Panc1 (cell line): ENCODE data around the gene RRAS.
A peak's percentile ranks its signal among the peaks of the same experiment; 100 is the strongest.

Source experiments
- POLR2AphosphoS5 ChIP-seq: IDR thresholded peaks from 2 replicates; pipeline ENCODE4 v1.6.1; 2012; ENCODE audit warnings: mild to moderate bottlenecking, low read depth, low read length, moderate library complexity
- TCF7L2 ChIP-seq: IDR thresholded peaks from 2 replicates; pipeline ENCODE4 v1.6.1; 2011; ENCODE audit warnings: mild to moderate bottlenecking, low read depth, low read length, inconsistent platforms
- TF ChIP-seq, protein P1 (sequence below): fragments of 450-650 bp; IDR thresholded peaks from 2 replicates; pipeline ENCODE4 v1.5.1; 2017; ENCODE audit warnings: mild to moderate bottlenecking
- TF ChIP-seq, protein P2 (sequence below), 2 experiments: IDR thresholded peaks; 2 replicates each; pipeline ENCODE4 v1.6.1; 2011 to 2012; ENCODE audit warnings: low read depth in 2 of 2, control low read depth in 1 of 2, low read length in 1 of 2, mild to moderate bottlenecking in 1 of 2, moderate library complexity in 1 of 2; ENCODE audit not compliant: insufficient read depth in 1 of 2

DNA sequence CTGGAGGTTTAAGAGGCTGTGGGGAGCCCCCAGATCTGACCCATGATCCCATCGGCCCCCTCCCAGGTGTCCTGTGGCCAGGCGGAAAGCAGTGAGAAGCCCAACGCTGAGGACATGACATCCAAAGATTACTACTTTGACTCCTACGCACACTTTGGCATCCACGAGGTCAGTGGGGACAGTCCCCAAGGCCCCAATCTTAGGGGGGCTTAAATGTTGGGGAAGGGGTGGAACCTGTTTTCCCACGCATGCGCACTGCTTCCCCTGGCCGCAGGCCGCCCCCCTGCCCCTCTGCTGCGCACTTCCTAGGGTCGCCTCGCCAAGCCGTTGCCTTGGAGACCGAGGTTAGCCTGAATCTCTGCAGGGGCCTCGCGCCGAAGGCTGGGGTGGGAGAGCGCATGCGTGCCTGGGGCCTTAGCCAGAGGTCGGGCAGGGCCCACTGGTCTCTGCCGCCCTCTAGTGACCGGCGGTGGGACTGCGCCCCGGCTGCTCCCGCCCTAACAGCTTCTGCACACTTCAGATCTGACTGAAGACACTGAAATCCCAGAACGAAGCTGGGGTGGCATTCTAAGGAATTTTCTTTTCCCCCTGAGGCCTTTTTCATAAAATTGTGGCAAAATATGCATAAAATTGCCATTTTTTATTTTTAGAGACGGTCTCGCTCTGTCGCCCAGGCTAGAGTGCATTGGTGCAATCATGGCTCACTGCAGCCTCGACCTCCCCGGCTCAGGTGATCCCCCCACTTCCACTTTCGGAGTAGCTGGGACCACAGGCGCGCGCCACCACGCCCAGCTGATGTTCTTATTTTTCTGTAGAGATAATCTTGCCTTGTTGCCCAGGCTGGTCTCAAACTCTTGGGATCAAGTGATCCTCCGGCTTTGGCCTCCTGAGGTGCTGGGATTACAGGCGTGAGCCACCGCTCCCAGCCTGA, 40.7 kb upstream of the RRAS start:
- TF ChIP-seq TCF7L2 (no peak), POLR2AphosphoS5 (no peak)
- TF ChIP-seq, protein P1, sequence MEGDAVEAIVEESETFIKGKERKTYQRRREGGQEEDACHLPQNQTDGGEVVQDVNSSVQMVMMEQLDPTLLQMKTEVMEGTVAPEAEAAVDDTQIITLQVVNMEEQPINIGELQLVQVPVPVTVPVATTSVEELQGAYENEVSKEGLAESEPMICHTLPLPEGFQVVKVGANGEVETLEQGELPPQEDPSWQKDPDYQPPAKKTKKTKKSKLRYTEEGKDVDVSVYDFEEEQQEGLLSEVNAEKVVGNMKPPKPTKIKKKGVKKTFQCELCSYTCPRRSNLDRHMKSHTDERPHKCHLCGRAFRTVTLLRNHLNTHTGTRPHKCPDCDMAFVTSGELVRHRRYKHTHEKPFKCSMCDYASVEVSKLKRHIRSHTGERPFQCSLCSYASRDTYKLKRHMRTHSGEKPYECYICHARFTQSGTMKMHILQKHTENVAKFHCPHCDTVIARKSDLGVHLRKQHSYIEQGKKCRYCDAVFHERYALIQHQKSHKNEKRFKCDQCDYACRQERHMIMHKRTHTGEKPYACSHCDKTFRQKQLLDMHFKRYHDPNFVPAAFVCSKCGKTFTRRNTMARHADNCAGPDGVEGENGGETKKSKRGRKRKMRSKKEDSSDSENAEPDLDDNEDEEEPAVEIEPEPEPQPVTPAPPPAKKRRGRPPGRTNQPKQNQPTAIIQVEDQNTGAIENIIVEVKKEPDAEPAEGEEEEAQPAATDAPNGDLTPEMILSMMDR, result peak; percentile 98
- TF ChIP-seq, protein P2, sequence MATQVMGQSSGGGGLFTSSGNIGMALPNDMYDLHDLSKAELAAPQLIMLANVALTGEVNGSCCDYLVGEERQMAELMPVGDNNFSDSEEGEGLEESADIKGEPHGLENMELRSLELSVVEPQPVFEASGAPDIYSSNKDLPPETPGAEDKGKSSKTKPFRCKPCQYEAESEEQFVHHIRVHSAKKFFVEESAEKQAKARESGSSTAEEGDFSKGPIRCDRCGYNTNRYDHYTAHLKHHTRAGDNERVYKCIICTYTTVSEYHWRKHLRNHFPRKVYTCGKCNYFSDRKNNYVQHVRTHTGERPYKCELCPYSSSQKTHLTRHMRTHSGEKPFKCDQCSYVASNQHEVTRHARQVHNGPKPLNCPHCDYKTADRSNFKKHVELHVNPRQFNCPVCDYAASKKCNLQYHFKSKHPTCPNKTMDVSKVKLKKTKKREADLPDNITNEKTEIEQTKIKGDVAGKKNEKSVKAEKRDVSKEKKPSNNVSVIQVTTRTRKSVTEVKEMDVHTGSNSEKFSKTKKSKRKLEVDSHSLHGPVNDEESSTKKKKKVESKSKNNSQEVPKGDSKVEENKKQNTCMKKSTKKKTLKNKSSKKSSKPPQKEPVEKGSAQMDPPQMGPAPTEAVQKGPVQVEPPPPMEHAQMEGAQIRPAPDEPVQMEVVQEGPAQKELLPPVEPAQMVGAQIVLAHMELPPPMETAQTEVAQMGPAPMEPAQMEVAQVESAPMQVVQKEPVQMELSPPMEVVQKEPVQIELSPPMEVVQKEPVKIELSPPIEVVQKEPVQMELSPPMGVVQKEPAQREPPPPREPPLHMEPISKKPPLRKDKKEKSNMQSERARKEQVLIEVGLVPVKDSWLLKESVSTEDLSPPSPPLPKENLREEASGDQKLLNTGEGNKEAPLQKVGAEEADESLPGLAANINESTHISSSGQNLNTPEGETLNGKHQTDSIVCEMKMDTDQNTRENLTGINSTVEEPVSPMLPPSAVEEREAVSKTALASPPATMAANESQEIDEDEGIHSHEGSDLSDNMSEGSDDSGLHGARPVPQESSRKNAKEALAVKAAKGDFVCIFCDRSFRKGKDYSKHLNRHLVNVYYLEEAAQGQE (IDR thresholded peaks at IDR 0.05; ENCODE audit: insufficient read depth in 1 of 2, low read depth in 2 of 2, low read length in 1 of 2), result no peak
